ENCODE measurements around the gene CHRNG.
A peak's percentile ranks its signal among the peaks of the same experiment; 100 is the strongest.

CHRNG gene

DNA sequence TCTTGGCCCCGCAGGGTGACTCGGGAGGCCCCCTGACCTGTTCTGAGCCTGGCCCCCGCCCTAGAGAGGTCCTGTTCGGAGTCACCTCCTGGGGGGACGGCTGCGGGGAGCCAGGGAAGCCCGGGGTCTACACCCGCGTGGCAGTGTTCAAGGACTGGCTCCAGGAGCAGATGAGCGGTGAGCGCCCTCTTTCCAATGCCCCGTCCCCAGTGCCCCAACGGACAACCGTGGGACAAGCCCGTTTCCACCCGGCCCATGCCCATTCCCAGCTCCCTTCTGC is 16.1 kb upstream of the CHRNG start:
- Histone ChIP-seq H3K9ac (ENCODE audit: low read length) (no peak overlapping the region), H3K4me3 (ENCODE audit: low read depth in 1 of 2, low read length in 2 of 2) (no peak overlapping the region), H3K27ac (ENCODE audit: low read depth, low read length) (no peak overlapping the region), H3K27me3 (ENCODE audit: control insufficient read depth in 1 of 2, insufficient read depth in 2 of 2, low read length in 2 of 2) (peaks cover 14 to 53% of the 10 kb centered on the region in 2 donors), H3K4me1 (ENCODE audit: insufficient read depth, low read length) (no peaks in the 10 kb centered on the region), H3K9me3 (ENCODE audit: low read length) (no peaks in the 10 kb centered on the region), H3K36me3 (ENCODE audit: insufficient read depth, low read length) (no peaks in the 10 kb centered on the region)

DNA sequence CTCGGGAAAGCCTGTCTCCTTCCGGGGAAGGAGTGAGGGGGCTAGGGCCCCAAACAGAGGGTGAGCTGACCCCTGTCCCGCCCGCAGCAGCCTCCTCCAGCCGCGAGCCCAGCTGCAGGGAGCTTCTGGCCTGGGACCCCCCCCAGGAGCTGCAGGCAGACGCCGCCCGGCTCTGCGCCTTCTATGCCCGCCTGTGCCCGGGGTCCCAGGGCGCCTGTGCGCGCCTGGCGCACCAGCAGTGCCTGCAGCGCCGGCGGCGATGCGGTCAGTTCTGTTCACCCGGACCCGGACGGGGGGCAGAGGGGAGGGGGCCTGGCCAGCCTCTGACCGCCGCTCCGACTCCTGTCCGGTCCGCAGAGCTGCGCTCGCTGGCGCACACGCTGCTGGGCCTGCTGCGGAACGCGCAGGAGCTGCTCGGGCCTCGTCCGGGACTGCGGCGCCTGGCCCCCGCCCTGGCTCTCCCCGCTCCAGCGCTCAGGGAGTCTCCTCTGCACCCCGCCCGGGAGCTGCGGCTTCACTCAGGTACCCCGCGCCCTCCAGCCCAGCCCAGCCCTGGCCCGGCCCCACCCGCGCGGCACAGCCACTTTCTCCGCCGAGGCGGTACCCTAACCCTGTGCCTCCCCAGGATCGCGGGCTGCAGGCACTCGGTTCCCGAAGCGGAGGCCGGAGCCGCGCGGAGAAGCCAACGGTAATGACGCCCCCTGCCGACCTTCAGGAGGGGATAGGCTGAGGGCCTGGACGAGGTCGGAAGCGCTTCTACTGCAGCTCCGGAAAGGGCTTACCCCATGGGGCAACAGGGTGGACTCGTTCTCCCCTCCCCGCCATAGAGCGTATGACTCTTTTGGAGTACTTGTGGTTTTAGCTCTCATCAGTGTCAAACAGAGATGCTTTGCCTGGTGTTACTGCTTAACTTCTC is 15.6 kb upstream of the CHRNG start:
- no peaks in the 10 kb centered on the region for H3K4me1 ChIP-seq (ENCODE audit: insufficient read depth, low read length)
- no peaks in the 10 kb centered on the region for H3K36me3 ChIP-seq (ENCODE audit: insufficient read depth, low read length)
- peaks cover 14 to 53% of the 10 kb centered on the region in 2 donors for H3K27me3 ChIP-seq (ENCODE audit: control insufficient read depth in 1 of 2, insufficient read depth in 2 of 2, low read length in 2 of 2)
- no peaks in the 10 kb centered on the region for H3K9me3 ChIP-seq (ENCODE audit: low read length)
- H3K9ac ChIP-seq (ENCODE audit: low read length) = no peak overlapping the region
- H3K4me3 ChIP-seq (ENCODE audit: low read depth in 1 of 2, low read length in 2 of 2) = peak overlapping the region in 1 of 2 donors; percentile 32
- H3K27ac ChIP-seq (ENCODE audit: low read depth, low read length) = no peak overlapping the region

GRCh38 chr2:232524771-232525170 is 14.7 kb upstream of the CHRNG start:
- Histone ChIP-seq H3K4me1 (ENCODE audit: insufficient read depth, low read length) (no peaks in the 10 kb centered on the region), H3K9ac (ENCODE audit: low read length) (no peak overlapping the region), H3K27ac (ENCODE audit: low read depth, low read length) (no peak overlapping the region), H3K36me3 (ENCODE audit: insufficient read depth, low read length) (no peaks in the 10 kb centered on the region), H3K9me3 (ENCODE audit: low read length) (no peaks in the 10 kb centered on the region), H3K27me3 (ENCODE audit: control insufficient read depth in 1 of 2, insufficient read depth in 2 of 2, low read length in 2 of 2) (peaks cover 14 to 53% of the 10 kb centered on the region in 2 donors), H3K4me3 (ENCODE audit: low read depth in 1 of 2, low read length in 2 of 2) (no peak overlapping the region)

DNA sequence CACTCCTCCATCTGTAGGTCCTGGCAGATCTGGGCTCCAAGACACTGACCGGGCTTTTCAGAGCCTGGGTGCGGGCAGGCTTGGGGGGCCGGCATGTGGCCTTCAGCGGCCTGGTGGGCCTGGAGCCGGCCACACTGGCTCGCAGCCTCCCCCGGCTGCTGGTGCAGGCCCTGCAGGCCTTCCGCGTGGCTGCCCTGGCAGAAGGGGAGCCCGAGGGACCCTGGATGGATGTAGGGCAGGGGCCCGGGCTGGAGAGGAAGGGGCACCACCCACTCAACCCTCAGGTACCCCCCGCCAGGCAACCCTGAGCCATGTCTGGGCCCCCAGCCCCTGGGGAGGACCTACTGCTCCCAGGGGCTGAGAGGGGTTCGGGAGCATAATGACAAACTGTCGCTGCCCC is 14.3 kb upstream of the CHRNG start:
- H3K9ac ChIP-seq (ENCODE audit: low read length) = no peak overlapping the region
- no peaks in the 10 kb centered on the region for H3K4me1 ChIP-seq (ENCODE audit: insufficient read depth, low read length)
- no peaks in the 10 kb centered on the region for H3K36me3 ChIP-seq (ENCODE audit: insufficient read depth, low read length)
- no peaks in the 10 kb centered on the region for H3K9me3 ChIP-seq (ENCODE audit: low read length)
- H3K27ac ChIP-seq (ENCODE audit: low read depth, low read length) = no peak overlapping the region
- no peak overlapping the region for H3K4me3 ChIP-seq (ENCODE audit: low read depth in 1 of 2, low read length in 2 of 2)
- peaks cover 14 to 52% of the 10 kb centered on the region in 2 donors for H3K27me3 ChIP-seq (ENCODE audit: control insufficient read depth in 1 of 2, insufficient read depth in 2 of 2, low read length in 2 of 2)

DNA sequence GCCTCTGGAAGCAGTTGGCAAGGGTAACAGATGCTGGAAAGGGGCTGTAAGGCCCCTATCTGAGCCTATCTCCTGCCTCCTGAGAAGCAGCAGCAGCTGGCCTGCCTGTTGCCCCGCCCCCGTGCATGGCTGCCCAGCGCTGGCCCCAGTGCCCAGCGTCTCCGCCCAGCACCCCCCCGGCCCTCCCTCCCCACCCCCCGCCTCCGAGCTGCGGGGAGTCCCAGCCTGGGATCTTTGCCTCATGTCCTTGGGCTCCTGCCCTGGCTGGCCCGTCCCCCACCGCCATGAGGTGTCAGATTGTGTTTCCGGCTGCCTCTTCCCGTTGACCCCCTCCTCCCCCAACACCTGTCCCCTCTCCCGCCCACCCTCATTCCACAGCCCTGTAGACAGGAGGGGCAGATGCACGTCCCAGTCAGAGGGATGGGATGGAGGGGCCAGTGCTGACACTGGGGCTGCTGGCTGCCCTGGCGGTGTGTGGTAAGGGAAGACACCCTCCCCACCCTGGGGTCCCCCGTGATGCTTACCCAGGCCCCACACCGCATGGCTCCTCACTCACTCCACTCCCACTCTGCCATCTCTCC is 13.6 kb upstream of the CHRNG start, which contains the start of gene CHRND:
TSS of gene CHRND (plus strand) at position 370 of the 581 bp plus-strand sequence. CDS start at position 426, 56 bp downstream.
- peaks cover 14 to 45% of the 10 kb centered on the region in 2 donors for H3K27me3 ChIP-seq (ENCODE audit: control insufficient read depth in 1 of 2, insufficient read depth in 2 of 2, low read length in 2 of 2)
- H3K9ac ChIP-seq (ENCODE audit: low read length) = no peak within 1 kb of the TSS
- H3K27ac ChIP-seq (ENCODE audit: low read depth, low read length) = no peak within 1 kb of the TSS

DNA sequence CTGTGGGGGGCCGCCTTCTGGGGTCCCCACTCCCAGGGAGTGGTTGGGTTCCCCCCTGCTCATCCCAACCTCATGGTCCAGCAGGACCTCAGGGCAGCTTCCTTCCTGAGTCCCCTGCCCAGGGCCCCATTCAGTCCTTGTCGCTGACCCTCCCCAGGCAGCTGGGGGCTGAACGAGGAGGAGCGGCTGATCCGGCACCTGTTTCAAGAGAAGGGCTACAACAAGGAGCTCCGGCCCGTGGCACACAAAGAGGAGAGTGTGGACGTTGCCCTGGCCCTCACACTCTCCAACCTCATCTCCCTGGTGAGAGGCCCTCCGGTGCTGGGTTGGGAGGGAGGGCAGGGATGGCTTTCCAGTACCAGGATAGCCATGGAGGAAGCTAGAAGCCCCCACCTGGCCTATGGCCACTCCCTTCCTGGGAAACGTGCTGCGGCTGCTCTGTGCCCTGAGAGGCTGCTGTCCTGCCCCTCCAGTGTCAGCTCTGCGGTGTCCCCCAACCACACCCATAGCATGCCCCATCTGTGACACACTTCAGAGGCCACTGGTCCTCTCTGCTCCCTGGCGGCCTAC is 13.0 kb upstream of the CHRNG start:
- Histone ChIP-seq H3K36me3 (ENCODE audit: insufficient read depth, low read length) (no peaks in the 10 kb centered on the region), H3K9me3 (ENCODE audit: low read length) (no peaks in the 10 kb centered on the region), H3K27me3 (ENCODE audit: control insufficient read depth in 1 of 2, insufficient read depth in 2 of 2, low read length in 2 of 2) (peaks cover 14 to 39% of the 10 kb centered on the region in 2 donors), H3K4me3 (ENCODE audit: low read depth in 1 of 2, low read length in 2 of 2) (no peak overlapping the region), H3K27ac (ENCODE audit: low read depth, low read length) (no peak overlapping the region), H3K9ac (ENCODE audit: low read length) (no peak overlapping the region), H3K4me1 (ENCODE audit: insufficient read depth, low read length) (no peaks in the 10 kb centered on the region)

More for the DNA sequence above, 13.6 kb upstream of the CHRNG start, which contains the start of gene CHRND:
- no peaks in the 10 kb centered on the region for H3K9me3 ChIP-seq (ENCODE audit: low read length)
- no peaks in the 10 kb centered on the region for H3K36me3 ChIP-seq (ENCODE audit: insufficient read depth, low read length)
- H3K4me3 ChIP-seq (ENCODE audit: low read depth in 1 of 2, low read length in 2 of 2) = no peak within 1 kb of the TSS
- no peaks in the 10 kb centered on the region for H3K4me1 ChIP-seq (ENCODE audit: insufficient read depth, low read length)

GRCh38 chr2:232527905-232528470 is 11.5 kb upstream of the CHRNG start:
- H3K9me3 ChIP-seq (ENCODE audit: low read length) = no peaks in the 10 kb centered on the region
- H3K9ac ChIP-seq (ENCODE audit: low read length) = no peak overlapping the region
- H3K27ac ChIP-seq (ENCODE audit: low read depth, low read length) = no peak overlapping the region
- H3K27me3 ChIP-seq (ENCODE audit: control insufficient read depth in 1 of 2, insufficient read depth in 2 of 2, low read length in 2 of 2) = peaks cover 7 to 24% of the 10 kb centered on the region in 2 donors
- H3K4me1 ChIP-seq (ENCODE audit: insufficient read depth, low read length) = no peaks in the 10 kb centered on the region
- H3K4me3 ChIP-seq (ENCODE audit: low read depth in 1 of 2, low read length in 2 of 2) = no peak overlapping the region
- H3K36me3 ChIP-seq (ENCODE audit: insufficient read depth, low read length) = no peaks in the 10 kb centered on the region

GRCh38 chr2:232528746-232529460 is 10.6 kb upstream of the CHRNG start:
- H3K4me3 ChIP-seq (ENCODE audit: low read depth in 1 of 2, low read length in 2 of 2) = no peak overlapping the region
- no peaks in the 10 kb centered on the region for H3K36me3 ChIP-seq (ENCODE audit: insufficient read depth, low read length)
- peaks cover 0 to 15% of the 10 kb centered on the region in 2 donors for H3K27me3 ChIP-seq (ENCODE audit: control insufficient read depth in 1 of 2, insufficient read depth in 2 of 2, low read length in 2 of 2)
- no peak overlapping the region for H3K27ac ChIP-seq (ENCODE audit: low read depth, low read length)
- H3K4me1 ChIP-seq (ENCODE audit: insufficient read depth, low read length) = no peaks in the 10 kb centered on the region
- no peaks in the 10 kb centered on the region for H3K9me3 ChIP-seq (ENCODE audit: low read length)
- no peak overlapping the region for H3K9ac ChIP-seq (ENCODE audit: low read length)

- no peaks in the 10 kb centered on the region for H3K4me1 ChIP-seq (ENCODE audit: insufficient read depth, low read length)
- no peak overlapping the region for H3K9ac ChIP-seq (ENCODE audit: low read length)
- H3K36me3 ChIP-seq (ENCODE audit: insufficient read depth, low read length) = no peaks in the 10 kb centered on the region
- no peaks in the 10 kb centered on the region for H3K9me3 ChIP-seq (ENCODE audit: low read length)
- peaks cover 0 to 4% of the 10 kb centered on the region in 2 donors for H3K27me3 ChIP-seq (ENCODE audit: control insufficient read depth in 1 of 2, insufficient read depth in 2 of 2, low read length in 2 of 2)
- H3K4me3 ChIP-seq (ENCODE audit: low read depth in 1 of 2, low read length in 2 of 2) = no peak overlapping the region
- no peak overlapping the region for H3K27ac ChIP-seq (ENCODE audit: low read depth, low read length)
Measured at GRCh38 chr2:232529806-232530547, 9.5 kb upstream of the CHRNG start.

GRCh38 chr2:232530626-232531260 is 8.7 kb upstream of the CHRNG start:
- Histone ChIP-seq H3K27me3 (ENCODE audit: control insufficient read depth in 1 of 2, insufficient read depth in 2 of 2, low read length in 2 of 2) (no peaks in the 10 kb centered on the region), H3K9me3 (ENCODE audit: low read length) (no peaks in the 10 kb centered on the region), H3K4me1 (ENCODE audit: insufficient read depth, low read length) (no peaks in the 10 kb centered on the region), H3K36me3 (ENCODE audit: insufficient read depth, low read length) (no peaks in the 10 kb centered on the region), H3K4me3 (ENCODE audit: low read depth in 1 of 2, low read length in 2 of 2) (no peak overlapping the region), H3K27ac (ENCODE audit: low read depth, low read length) (no peak overlapping the region), H3K9ac (ENCODE audit: low read length) (no peak overlapping the region)
